ENCODE measurements around the gene ELOVL5.

Gene ELOVL5

GRCh38 chr6:53373638-53374037 is 24.9 kb upstream of the ELOVL5 start:
- POLR2A ChIA-PET = no interaction called here
- no peak for DNase-seq (ENCODE audit: extremely low spot score)
- TF ChIP-seq FOXK2 (IDR thresholded peaks at IDR 0.05) = no peak
- no peak for TF ChIP-seq NFRKB (IDR thresholded peaks at IDR 0.05)
- no peak for TF ChIP-seq HDGF (IDR thresholded peaks at IDR 0.05; ENCODE audit: borderline replicate concordance)
- TF ChIP-seq CTBP1 (IDR thresholded peaks at IDR 0.05; ENCODE audit: borderline replicate concordance) = no peak
- no peak for TF ChIP-seq L3MBTL2 (conservative IDR thresholded peaks at IDR 0.05)
- no peak for TF ChIP-seq SP1 (IDR thresholded peaks at IDR 0.05)
- TF ChIP-seq ARNT (IDR thresholded peaks at IDR 0.05) = no peak
- TF ChIP-seq SUZ12 (IDR thresholded peaks at IDR 0.05) = no peak
- TF ChIP-seq BHLHE40 (IDR thresholded peaks at IDR 0.05; ENCODE audit: borderline replicate concordance) = no peak
- no peak for TF ChIP-seq FOXA1 (IDR thresholded peaks at IDR 0.05)
- no peak for TF ChIP-seq TARDBP (IDR thresholded peaks at IDR 0.05)
- TF ChIP-seq, protein P1, sequence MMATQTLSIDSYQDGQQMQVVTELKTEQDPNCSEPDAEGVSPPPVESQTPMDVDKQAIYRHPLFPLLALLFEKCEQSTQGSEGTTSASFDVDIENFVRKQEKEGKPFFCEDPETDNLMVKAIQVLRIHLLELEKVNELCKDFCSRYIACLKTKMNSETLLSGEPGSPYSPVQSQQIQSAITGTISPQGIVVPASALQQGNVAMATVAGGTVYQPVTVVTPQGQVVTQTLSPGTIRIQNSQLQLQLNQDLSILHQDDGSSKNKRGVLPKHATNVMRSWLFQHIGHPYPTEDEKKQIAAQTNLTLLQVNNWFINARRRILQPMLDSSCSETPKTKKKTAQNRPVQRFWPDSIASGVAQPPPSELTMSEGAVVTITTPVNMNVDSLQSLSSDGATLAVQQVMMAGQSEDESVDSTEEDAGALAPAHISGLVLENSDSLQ (IDR thresholded peaks at IDR 0.05) = no peak
- no peak for TF ChIP-seq ZNF384 (IDR thresholded peaks at IDR 0.05)
- CTCF ChIA-PET = interaction anchor here (1.3 kb wide), 1 partner anchor 13 kb away, joined by 3 read pairs; no protein-coding TSS in a partner anchor

DNA sequence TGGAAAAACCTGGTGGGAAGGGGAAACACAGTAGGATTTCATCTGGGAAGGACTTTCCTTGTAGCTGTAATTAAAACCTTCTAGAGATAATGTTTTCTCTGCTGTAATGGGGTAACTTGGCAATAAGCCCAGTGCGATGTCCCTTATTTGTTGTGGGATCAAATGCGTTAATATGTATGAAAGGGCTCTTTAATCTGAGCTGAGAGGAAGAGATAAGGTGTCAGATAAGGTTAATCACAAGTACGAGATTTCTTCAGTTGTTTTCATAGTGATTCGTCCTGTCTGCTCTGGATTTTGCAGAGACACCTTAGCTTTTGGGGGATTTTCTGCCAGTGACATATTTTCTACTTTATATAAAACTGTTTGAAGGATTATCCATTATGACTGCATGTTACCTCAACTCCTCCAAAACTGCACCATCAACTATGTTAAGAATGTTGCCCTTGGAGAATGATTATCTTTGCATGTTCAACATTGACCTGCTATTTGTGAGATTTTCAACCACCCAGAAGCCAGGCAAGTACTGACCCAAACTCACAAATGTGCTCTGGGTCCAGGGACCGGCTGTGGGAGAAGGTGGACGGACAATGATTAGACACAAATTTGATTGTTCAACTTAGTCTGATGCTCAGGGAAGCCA is 21.2 kb upstream of the ELOVL5 start:
- POLR2A ChIA-PET = no interaction called here

DNA sequence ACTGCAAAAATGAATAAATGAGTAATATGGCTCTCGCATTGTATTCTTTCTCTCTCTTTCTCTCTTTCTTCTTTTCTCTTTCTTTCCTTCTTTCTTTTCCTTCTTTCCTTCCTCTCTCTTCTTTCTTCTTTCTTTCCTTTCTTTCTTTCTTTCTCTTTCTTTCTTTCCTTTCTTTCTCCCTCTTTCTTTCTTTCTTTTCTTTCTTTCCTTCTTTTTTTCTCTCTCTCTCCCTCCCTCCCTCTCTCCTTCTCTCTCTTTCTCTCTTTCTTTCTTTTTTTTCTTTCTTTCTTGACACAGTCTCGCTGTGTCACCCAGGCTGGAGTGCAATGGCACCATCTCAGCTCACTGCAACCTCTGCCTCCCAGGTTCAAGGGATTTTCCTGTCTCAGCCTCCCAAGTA is 20.3 kb upstream of the ELOVL5 start:
- ChIA-PET POLR2A (no interaction called here), CTCF (interaction anchor here (0.6 kb wide), 1 partner anchor 9 kb away, joined by 3 read pairs; no protein-coding TSS in a partner anchor)
- DNase-seq (ENCODE audit: extremely low spot score) = no peak
- TF ChIP-seq L3MBTL2 (conservative IDR thresholded peaks at IDR 0.05) = no peak
- no peak for TF ChIP-seq TARDBP (IDR thresholded peaks at IDR 0.05)
- no peak for TF ChIP-seq SUZ12 (IDR thresholded peaks at IDR 0.05)
- TF ChIP-seq FOXK2 (IDR thresholded peaks at IDR 0.05) = no peak
- no peak for TF ChIP-seq FOXA1 (IDR thresholded peaks at IDR 0.05)

More for the DNA sequence above, 21.2 kb upstream of the ELOVL5 start:
- TF ChIP-seq SUZ12 (IDR thresholded peaks at IDR 0.05) (no peak), SP1 (IDR thresholded peaks at IDR 0.05) (no peak), ZNF384 (IDR thresholded peaks at IDR 0.05) (no peak), LEF1 (IDR thresholded peaks at IDR 0.05; ENCODE audit: borderline replicate concordance) (no peak), CTBP1 (IDR thresholded peaks at IDR 0.05; ENCODE audit: borderline replicate concordance) (no peak), L3MBTL2 (conservative IDR thresholded peaks at IDR 0.05) (no peak), FOXK2 (IDR thresholded peaks at IDR 0.05) (no peak), FOXA1 (IDR thresholded peaks at IDR 0.05) (no peak), FOXM1 (IDR thresholded peaks at IDR 0.05; ENCODE audit: borderline replicate concordance) (no peak)
- no peak for DNase-seq (ENCODE audit: extremely low spot score)
- CTCF ChIA-PET = no interaction called here

DNA sequence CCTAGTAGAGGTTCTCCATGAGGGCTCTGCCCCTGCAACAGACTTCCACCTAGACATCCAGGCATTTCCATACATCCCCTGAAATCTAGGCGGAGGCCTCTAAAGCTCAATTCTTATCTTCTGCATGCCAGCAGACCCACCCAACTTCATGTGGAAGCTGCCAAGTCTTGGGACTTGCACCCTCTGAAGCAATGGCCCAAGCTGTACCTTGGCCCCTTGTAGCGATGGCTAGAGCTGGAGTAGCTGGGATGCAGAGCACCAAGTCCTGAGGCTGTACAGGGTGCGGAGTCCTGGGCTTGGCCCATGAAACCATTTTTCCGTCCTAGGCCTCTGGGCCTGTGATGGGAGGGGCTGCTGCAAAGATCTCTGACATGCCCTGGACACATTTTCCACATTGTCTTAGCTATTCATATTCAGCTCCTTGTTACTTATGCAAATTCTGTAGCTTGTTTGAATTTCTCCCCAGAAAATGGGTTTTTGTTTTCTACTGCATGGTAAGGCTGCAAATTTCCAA is 17.4 kb upstream of the ELOVL5 start:
- TF ChIP-seq CTBP1 (IDR thresholded peaks at IDR 0.05; ENCODE audit: borderline replicate concordance) (no peak), SUZ12 (IDR thresholded peaks at IDR 0.05) (no peak), BHLHE40 (IDR thresholded peaks at IDR 0.05; ENCODE audit: borderline replicate concordance) (no peak), FOXK2 (IDR thresholded peaks at IDR 0.05) (no peak), SP1 (IDR thresholded peaks at IDR 0.05) (no peak), FOXM1 (IDR thresholded peaks at IDR 0.05; ENCODE audit: borderline replicate concordance) (no peak), ARNT (IDR thresholded peaks at IDR 0.05) (no peak), LEF1 (IDR thresholded peaks at IDR 0.05; ENCODE audit: borderline replicate concordance) (no peak), ZNF384 (IDR thresholded peaks at IDR 0.05) (no peak), TARDBP (IDR thresholded peaks at IDR 0.05) (no peak), L3MBTL2 (conservative IDR thresholded peaks at IDR 0.05) (no peak), ELF4 (IDR thresholded peaks at IDR 0.05) (no peak), NFRKB (IDR thresholded peaks at IDR 0.05) (no peak), HDGF (IDR thresholded peaks at IDR 0.05; ENCODE audit: borderline replicate concordance) (no peak), FOXA1 (IDR thresholded peaks at IDR 0.05) (no peak)
- TF ChIP-seq, protein P1 (IDR thresholded peaks at IDR 0.05) = no peak
- no peak for DNase-seq (ENCODE audit: extremely low spot score)
- POLR2A ChIA-PET = no interaction called here
- CTCF ChIA-PET = no interaction called here

DNA sequence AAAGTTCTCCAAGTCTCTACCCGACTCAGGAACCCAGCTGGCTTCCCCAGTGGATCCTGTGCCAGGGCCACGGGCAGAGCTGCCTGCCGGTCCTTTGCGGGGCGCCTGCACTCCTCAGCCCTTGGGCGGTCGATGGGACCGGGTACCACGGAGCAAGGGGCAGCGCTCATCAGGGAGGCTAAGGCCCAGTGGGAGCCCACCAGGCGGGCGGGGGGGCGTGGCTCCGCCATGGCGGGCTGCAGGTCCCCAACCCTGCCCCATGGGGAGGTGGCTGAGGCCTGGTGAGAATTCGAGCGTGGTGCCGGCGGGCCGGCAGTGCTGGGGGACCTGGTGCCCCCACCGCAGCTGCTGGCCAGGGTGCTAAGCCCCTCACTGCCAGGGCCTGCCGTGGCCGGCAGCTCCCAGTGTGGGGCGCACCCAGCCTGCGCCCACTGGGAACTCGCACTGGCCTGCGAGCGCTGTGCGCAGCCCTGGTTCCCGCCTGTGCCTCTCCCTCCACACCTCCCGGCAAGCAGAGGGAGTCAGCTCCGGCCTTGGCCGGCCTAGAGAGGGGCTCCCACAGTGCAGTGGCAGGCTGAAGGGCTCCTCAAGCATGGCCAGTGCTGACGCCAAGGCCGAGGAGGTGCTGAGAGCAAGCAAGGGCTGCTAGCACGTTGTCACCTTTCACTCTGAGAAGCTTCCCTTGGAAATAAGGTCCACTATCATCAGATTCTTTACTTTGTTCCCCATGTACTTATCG is 14.8 kb upstream of the ELOVL5 start:
- CTCF ChIA-PET = no interaction called here

DNA sequence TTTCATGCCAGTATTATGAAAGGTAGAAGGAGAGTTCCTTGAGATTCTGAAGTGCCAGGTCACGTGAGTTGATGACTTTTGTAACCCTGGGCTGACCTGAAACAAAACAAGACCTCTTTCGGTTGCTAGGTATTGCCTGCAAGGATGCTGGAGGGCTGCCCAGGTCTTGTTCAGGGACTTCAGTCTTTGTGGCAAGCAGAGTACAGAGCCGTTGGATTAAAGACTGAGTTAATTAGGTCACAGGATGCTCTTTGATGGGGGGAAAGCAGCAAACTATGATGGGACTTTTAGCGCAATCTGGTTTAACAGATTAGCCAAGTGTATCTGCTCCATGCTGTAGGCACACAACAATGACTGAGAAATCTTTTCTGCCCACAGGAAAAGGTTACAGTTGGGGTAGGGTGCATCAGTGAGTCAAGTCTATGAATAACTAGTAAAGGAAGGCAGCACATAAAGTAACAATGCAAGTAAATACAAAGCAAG is 12.8 kb upstream of the ELOVL5 start:
- TF ChIP-seq SUZ12 (IDR thresholded peaks at IDR 0.05) (no peak), FOXK2 (IDR thresholded peaks at IDR 0.05) (no peak), CTBP1 (IDR thresholded peaks at IDR 0.05; ENCODE audit: borderline replicate concordance) (no peak), ARNT (IDR thresholded peaks at IDR 0.05) (no peak), BHLHE40 (IDR thresholded peaks at IDR 0.05; ENCODE audit: borderline replicate concordance) (no peak), ELF4 (IDR thresholded peaks at IDR 0.05) (no peak), FOXA1 (IDR thresholded peaks at IDR 0.05) (no peak), FOXM1 (IDR thresholded peaks at IDR 0.05; ENCODE audit: borderline replicate concordance) (no peak), L3MBTL2 (conservative IDR thresholded peaks at IDR 0.05) (no peak)
- CTCF ChIA-PET = no interaction called here
- no peak for DNase-seq (ENCODE audit: extremely low spot score)
- POLR2A ChIA-PET = interaction anchor here (2.6 kb wide), 1 partner anchor 13 kb away, joined by 23 read pairs; the partner anchor contains the start of gene ELOVL5

More for the DNA sequence above, 14.8 kb upstream of the ELOVL5 start:
- DNase-seq (ENCODE audit: extremely low spot score) = no peak
- TF ChIP-seq FOXK2 (IDR thresholded peaks at IDR 0.05) (no peak), HDGF (IDR thresholded peaks at IDR 0.05; ENCODE audit: borderline replicate concordance) (no peak), ARNT (IDR thresholded peaks at IDR 0.05) (no peak), FOXA1 (IDR thresholded peaks at IDR 0.05) (no peak), SP1 (IDR thresholded peaks at IDR 0.05) (no peak), CTBP1 (IDR thresholded peaks at IDR 0.05; ENCODE audit: borderline replicate concordance) (no peak), NFRKB (IDR thresholded peaks at IDR 0.05) (no peak)
- POLR2A ChIA-PET = interaction anchor here (1.4 kb wide), 1 partner anchor 17 kb away, joined by 3 read pairs; no protein-coding TSS in a partner anchor

Data from HEK293T (cell line).